A673 (cell line): ENCODE data around the gene BCAR1. TPM values are rescaled to one million over a fixed set of nuclear protein-coding genes. Genes with fewer than 3 reads are reported as not detected.

Experiments
- BruUV-seq: library from RNA; stranded (reverse); fragments of 400-500 nt; replicated peaks from 2 replicates; lab custom pipeline; 2021; lab: Mats Ljungman, UMichigan
- CTCF ChIA-PET: fragments of 300-600 bp; sonication (Branson Sonifier 250); formaldehyde crosslinking; loops from one replicate; lab custom pipeline; 2022; ENCODE audit warnings: antibody characterized with exemption; lab: Charles Lee
- POLR2A ChIA-PET: fragments of 300-600 bp; sonication (Branson Sonifier 250); formaldehyde crosslinking; loops from one replicate; lab custom pipeline; 2022; ENCODE audit warnings: antibody characterized with exemption; ENCODE audit not compliant: low non-redundant PET; lab: Charles Lee
- DNase-seq: peaks from one replicate; pipeline ENCODE4 v3.0.0-alpha.2; 2015; ENCODE audit warnings: low spot score
- H3K27ac ChIP-seq: fragments of 200-600 bp; sonication (generic); 2 replicates; pipeline ENCODE4 v1.5.1; 2016; ENCODE audit warnings: mixed run types, low read depth, mild to moderate bottlenecking, mixed read lengths, antibody characterized with exemption, low read length; ENCODE audit not compliant: poor library complexity, severe bottlenecking
- H3K27me3 ChIP-seq: fragments of 200-600 bp; sonication (generic); replicated peaks from 2 replicates; pipeline ENCODE4 v1.6.1; 2017; ENCODE audit warnings: mixed run types, low read depth, mild to moderate bottlenecking, mixed read lengths, antibody characterized with exemption, low read length; ENCODE audit not compliant: insufficient read depth, poor library complexity
- H3K36me3 ChIP-seq: fragments of 200-600 bp; sonication (generic); 2 replicates; pipeline ENCODE4 v1.6.1; 2016; ENCODE audit warnings: mixed run types, mild to moderate bottlenecking, mixed read lengths, antibody characterized with exemption, low read length; ENCODE audit not compliant: insufficient read depth, poor library complexity, severe bottlenecking
- H3K4me1 ChIP-seq: fragments of 200-600 bp; sonication (generic); 2 replicates; pipeline ENCODE4 v1.6.1; 2017; ENCODE audit warnings: mixed run types, mild to moderate bottlenecking, mixed read lengths, antibody characterized with exemption, low read length; ENCODE audit not compliant: insufficient read depth, poor library complexity, severe bottlenecking
- H3K4me3 ChIP-seq: fragments of 200-600 bp; sonication (generic); 2 replicates; pipeline ENCODE4 v1.5.1; 2016; ENCODE audit warnings: low read depth, mixed run types, mild to moderate bottlenecking, mixed read lengths, low read length; ENCODE audit not compliant: poor library complexity, severe bottlenecking
- H3K9me3 ChIP-seq: fragments of 200-600 bp; sonication (generic); 2 replicates; pipeline ENCODE4 v1.6.1; 2016; ENCODE audit warnings: mixed run types, low read depth, mild to moderate bottlenecking, mixed read lengths, antibody characterized with exemption, low read length; ENCODE audit not compliant: poor library complexity, severe bottlenecking
- EZH2 ChIP-seq: fragments of 200-600 bp; sonication (generic); IDR thresholded peaks from 2 replicates; pipeline ENCODE4 v1.6.1; 2017; ENCODE audit warnings: borderline replicate concordance, low read depth, mild to moderate bottlenecking, mixed read lengths, antibody characterized with exemption, low read length; ENCODE audit not compliant: poor library complexity, severe bottlenecking
- intact Hi-C: fragments of 100-400 bp; cut with micrococcal nuclease; formaldehyde crosslinking; loops from one replicate; pipeline ENCODE4 v1.10.0; 2022; ENCODE audit not compliant: unreplicated experiment
- total RNA-seq: library from RNA; stranded (reverse); gene quantifications from 2 replicates; pipeline ENCODE4 v1.2.3, GENCODE V29; 2021
- TF ChIP-seq, protein P1 (sequence below): fragments of 300-800, 200-600 bp; sonication (generic); conservative IDR thresholded peaks from 2 replicates; pipeline ENCODE4 v1.5.1; 2017; ENCODE audit warnings: low read depth, mild to moderate bottlenecking, antibody characterized with exemption, low read length, moderate library complexity, mixed read lengths

Gene BCAR1
- total RNA-seq, 1 experiment from 2014 or later: 42.2 TPM

- Histone ChIP-seq H3K9me3 (no peaks in the 10 kb centered on the region), H3K4me1 (peaks cover 15% of the 10 kb centered on the region), H3K27ac (no peak overlapping the region), H3K36me3 (peaks cover 11% of the 10 kb centered on the region), H3K27me3 (no peaks in the 10 kb centered on the region), H3K4me3 (no peak overlapping the region)
- no TSS peak for BruUV-seq
- CTCF ChIA-PET: no interaction called here
- no peak for DNase-seq
- TF ChIP-seq EZH2: no peak
- TF ChIP-seq, protein P1, sequence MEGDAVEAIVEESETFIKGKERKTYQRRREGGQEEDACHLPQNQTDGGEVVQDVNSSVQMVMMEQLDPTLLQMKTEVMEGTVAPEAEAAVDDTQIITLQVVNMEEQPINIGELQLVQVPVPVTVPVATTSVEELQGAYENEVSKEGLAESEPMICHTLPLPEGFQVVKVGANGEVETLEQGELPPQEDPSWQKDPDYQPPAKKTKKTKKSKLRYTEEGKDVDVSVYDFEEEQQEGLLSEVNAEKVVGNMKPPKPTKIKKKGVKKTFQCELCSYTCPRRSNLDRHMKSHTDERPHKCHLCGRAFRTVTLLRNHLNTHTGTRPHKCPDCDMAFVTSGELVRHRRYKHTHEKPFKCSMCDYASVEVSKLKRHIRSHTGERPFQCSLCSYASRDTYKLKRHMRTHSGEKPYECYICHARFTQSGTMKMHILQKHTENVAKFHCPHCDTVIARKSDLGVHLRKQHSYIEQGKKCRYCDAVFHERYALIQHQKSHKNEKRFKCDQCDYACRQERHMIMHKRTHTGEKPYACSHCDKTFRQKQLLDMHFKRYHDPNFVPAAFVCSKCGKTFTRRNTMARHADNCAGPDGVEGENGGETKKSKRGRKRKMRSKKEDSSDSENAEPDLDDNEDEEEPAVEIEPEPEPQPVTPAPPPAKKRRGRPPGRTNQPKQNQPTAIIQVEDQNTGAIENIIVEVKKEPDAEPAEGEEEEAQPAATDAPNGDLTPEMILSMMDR: no peak
- intact Hi-C loops: no loop called here
- POLR2A ChIA-PET: no interaction called here
Observed at GRCh38 chr16:75288596-75289120, 37.2 kb upstream of the BCAR1 start.

DNA sequence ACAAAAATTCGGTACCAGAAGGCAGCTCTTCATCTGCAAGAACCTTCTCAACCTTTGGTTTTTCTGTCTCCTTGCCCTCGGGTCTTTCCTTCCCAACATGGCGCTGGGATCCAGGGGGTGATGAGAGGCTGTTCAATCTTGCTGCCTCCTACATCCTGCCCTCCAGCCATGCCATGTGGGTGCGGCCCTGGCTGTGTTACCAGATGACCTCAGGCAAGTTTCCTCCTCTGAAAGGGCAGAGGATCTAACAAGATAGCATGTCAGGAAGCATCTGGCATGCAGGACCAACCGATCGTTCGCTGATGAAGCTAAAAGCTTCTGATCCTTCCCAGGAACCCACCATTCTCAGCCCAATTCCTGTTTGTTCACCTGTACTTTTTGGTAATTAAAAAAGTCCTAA is 36.8 kb upstream of the BCAR1 start:
- BruUV-seq: no TSS peak
- ChIA-PET CTCF (no interaction called here), POLR2A (no interaction called here)
- peaks cover 10% of the 10 kb centered on the region for H3K4me1 ChIP-seq
- intact Hi-C loops: no loop called here
- no peak overlapping the region for H3K27ac ChIP-seq
- TF ChIP-seq, protein P1: no peak
- peaks cover 11% of the 10 kb centered on the region for H3K36me3 ChIP-seq
- H3K27me3 ChIP-seq: no peaks in the 10 kb centered on the region
- H3K4me3 ChIP-seq: no peak overlapping the region
- no peak for DNase-seq
- no peaks in the 10 kb centered on the region for H3K9me3 ChIP-seq

DNA sequence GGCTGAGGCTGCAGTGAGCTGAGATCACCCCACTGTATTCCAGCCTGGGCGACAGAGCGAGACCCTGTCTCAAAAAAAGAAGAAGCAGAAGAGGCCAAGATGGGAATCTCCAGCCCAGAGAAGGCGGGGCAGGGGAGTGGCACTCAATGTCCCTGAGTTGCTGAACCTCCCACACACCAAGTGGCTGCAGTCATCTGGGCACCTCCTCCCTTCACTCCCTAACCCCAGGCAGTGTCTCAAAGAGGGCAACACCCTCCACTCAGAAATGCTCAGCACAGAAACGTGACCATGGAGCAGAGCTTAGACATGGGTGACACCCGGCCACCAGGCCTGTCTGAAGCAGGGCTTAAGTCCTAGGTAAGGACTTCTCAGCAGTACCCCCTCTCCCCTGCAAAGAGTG is 36.3 kb upstream of the BCAR1 start:
- ChIA-PET POLR2A (no interaction called here), CTCF (no interaction called here)
- Histone ChIP-seq H3K36me3 (peaks cover 11% of the 10 kb centered on the region), H3K9me3 (no peaks in the 10 kb centered on the region), H3K27me3 (no peaks in the 10 kb centered on the region), H3K4me3 (no peak overlapping the region), H3K27ac (no peak overlapping the region), H3K4me1 (peaks cover 5% of the 10 kb centered on the region)
- DNase-seq: no peak
- intact Hi-C loops: no loop called here
- no peak for TF ChIP-seq EZH2
- BruUV-seq: no TSS peak

GRCh38 chr16:75286389-75286788 is 35.0 kb upstream of the BCAR1 start:
- H3K27ac ChIP-seq: no peak overlapping the region
- ChIA-PET CTCF (no interaction called here), POLR2A (no interaction called here)
- no peaks in the 10 kb centered on the region for H3K4me1 ChIP-seq
- no peaks in the 10 kb centered on the region for H3K27me3 ChIP-seq
- TF ChIP-seq, protein P1: no peak
- no peak for TF ChIP-seq EZH2
- DNase-seq: no peak
- no TSS peak for BruUV-seq
- peaks cover 7% of the 10 kb centered on the region for H3K36me3 ChIP-seq
- no peak overlapping the region for H3K4me3 ChIP-seq
- H3K9me3 ChIP-seq: no peaks in the 10 kb centered on the region
- intact Hi-C loops: no loop called here
